NCI-H82 (cell line): Measurements from ENCODE around the gene SLC26A11.
"Not testable (repeated sequence)": the region's sequence is repeated elsewhere in the genome, so short reads cannot be mapped to it uniquely, and the experiment has no call there.

ENCODE experiments used
- DNase-seq: peaks from one replicate; lab custom pipeline; 2025; lab: John Stamatoyannopoulos, UW

Gene SLC26A11

DNA sequence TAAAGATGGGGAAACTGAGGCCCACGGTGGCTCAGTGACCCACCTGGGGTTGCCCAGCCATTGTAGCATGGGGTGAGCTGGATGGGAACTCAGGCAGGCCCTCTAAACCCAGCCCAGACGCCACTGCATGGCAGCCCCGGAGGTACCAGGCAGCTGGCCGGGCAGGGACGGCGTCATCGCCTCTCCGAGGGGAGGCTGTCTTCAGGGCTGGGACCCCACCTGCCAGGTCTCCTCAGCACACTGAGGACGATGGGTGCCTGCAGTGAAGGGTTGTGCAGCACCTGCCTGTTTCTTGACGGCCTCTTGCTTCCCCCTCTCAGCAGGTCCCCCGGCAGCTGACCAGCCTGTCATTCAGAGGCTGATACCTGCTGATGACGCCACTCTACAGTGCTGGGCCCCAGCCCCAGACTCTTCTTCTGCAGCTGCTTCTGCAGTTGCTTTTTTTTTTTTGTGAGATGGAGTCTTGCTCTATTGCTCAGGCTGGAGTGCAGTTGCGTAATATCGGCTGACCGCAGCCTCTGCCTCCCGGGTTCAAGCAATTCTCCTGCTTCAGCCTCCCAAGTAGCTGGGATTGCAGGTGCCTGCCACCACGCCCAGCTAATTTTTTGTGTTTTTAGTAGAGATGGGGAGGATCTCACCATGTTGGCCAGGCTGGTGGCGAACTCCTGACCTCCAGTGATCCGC lies 65.2 kb downstream of the SLC26A11 start:
- no peak for DNase-seq

DNA sequence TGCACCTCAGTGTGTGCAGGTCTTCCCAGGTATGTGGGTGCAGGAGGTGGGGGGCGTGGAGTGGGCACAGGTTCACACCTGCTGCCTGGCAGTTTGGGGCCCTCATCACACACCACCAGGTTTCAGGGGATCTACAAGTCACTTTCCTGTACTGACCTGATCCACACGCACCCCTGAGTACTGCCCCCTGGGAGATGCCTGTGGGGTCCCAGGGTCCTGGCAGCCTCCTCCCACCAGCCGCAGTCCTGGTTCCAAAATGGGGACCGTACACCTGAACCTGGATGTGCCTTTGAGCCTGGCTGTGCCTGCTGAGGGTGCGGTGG lies 66.4 kb downstream of the SLC26A11 start:
- no peak for DNase-seq

DNA sequence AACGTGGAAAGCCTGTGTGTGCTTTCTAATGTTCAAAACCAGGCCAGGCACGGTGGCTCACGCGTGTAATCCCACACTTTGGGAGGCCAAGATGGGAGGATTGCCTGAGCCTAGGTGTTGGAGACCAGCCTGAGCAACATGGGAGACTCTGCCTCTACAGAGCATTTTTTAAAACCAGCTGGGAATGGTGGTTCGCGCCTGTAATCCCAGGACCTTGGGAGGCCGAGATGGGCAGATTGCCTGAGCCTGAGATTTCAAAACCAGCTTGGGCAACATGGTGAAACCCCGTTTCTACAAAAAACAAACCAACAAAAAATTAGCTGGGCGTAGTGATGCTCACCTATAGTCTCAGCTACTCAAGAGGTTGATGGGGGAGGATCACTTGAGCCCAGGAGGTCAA lies 66.8 kb downstream of the SLC26A11 start:
- no peak for DNase-seq

DNA sequence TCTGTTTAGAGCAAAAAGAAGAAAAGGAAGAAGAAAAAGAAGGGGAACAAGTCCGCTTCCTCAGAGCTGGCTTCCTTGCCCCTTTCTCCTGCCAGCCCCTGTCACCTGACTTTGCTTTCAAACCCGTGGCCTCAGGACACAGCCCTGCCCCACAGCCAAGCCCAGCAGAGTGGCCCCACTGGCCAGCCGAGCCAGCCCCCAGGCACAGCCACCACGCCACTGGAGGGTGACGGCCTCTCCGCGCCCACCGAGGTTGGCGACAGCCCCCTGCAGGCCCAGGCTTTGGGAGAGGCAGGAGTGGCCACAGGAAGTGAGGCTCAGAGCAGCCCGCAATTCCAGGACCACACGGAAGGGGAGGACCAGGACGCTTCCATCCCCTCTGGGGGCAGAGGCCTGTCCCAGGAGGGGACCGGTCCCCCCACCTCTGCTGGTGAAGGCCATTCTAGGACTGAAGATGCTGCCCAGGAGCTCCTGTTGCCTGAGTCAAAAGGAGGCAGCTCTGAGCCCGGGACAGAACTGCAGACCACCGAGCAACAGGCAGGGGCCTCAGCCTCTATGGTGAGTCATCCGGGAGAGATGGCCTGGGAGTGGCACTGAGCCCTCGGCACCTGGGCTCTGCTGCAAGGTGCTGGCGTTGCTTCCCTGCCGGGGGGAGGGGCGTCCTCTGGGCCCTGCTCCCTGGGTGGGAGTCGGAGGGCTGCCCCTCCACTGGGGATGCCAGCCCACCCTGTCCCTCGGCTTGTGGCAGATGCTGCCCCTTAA lies 67.8 kb downstream of the SLC26A11 start:
- no peak for DNase-seq

DNA sequence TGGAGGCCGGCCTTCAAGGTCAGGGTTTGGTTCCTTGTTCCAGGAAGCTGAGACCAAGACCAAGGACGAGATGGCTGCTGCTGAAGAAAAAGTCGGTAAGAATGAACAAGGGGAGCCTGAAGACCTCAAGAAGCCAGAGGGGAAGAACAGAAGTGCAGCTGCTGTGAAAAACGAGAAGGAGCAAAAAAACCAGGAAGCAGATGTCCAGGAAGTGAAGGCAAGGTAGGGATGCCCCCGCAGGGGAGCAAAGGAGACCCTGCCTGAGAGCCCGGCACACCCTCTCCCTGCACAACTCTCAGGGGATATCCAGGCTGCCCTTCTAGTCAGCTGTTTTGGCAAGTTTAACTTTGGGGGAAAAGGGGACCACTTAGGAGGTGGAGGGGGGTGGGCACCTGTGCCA lies 69.4 kb downstream of the SLC26A11 start:
- no peak for DNase-seq

GRCh38 chr17:80290156-80290555 lies 69.9 kb downstream of the SLC26A11 start:
- no peak for DNase-seq

- DNase-seq: no peak
Measured at GRCh38 chr17:80291260-80291659, 71.0 kb downstream of the SLC26A11 start.

GRCh38 chr17:80291691-80292487 lies 71.7 kb downstream of the SLC26A11 start:
- no peak for DNase-seq

GRCh38 chr17:80292521-80292971 lies 72.3 kb downstream of the SLC26A11 start:
- no peak for DNase-seq

GRCh38 chr17:80294210-80294609 lies 74.0 kb downstream of the SLC26A11 start:
- DNase-seq: no peak

DNA sequence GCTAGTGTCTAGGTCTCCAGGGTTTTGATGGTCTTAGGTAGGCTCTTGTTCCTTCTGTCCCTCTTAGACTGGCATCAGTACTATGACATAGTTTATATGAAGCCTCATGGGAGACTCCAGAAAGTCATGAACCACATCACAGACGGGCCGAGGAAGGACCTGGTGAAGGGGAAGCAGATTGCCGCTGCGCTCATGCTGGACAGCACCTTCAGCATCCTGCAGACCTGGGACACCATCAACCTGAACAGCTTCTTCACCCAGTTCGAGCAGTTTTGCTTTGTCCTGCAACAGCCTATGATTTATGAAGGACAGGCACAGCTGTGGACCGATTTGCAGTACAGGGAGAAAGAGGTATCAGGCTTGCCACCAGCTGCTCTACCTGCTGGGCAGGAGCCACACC lies 74.4 kb downstream of the SLC26A11 start:
- no peak for DNase-seq

GRCh38 chr17:80295146-80295545 lies 74.9 kb downstream of the SLC26A11 start:
- DNase-seq: no peak

GRCh38 chr17:80295559-80295958 lies 75.3 kb downstream of the SLC26A11 start:
- DNase-seq: no peak

- no peak for DNase-seq
Measured at GRCh38 chr17:80296221-80296620, 76.0 kb downstream of the SLC26A11 start.

- no peak for DNase-seq
Measured at GRCh38 chr17:80297996-80298560, 77.9 kb downstream of the SLC26A11 start.

- DNase-seq: not testable (repeated sequence)
Measured at GRCh38 chr17:80299350-80300100, 79.3 kb downstream of the SLC26A11 start.

DNA sequence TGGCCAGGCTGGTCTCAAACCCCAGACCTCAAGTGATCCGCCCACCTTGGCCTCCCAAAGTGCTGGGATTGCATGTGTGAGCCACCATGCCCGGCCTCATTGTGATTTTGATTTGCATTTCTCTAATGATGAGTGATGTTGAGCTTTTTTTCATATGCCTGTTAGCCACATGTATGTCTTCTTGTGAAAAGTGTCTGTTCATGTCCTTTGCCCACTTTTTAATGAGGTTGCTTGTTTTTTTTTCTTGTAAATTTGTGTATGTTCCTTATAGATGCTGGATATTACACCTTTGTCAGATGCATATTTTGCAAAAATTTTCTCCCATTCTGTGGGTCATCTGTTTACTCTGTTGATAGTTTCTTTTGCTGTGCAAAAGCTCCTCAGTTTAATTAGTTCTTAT lies 80.5 kb downstream of the SLC26A11 start:
- DNase-seq: not testable (repeated sequence)
